Liver (tissue), 3 donors: ENCODE results near the gene DCDC2C.

Source experiments
- EGR1 ChIP-seq, 2 donors: IDR thresholded peaks; 2 replicates each; pipeline ENCODE4 v1.6.1; 2016 to 2018; ENCODE audit warnings: antibody characterized with exemption in 2 of 2, low read depth in 2 of 2
- FOXA1 ChIP-seq: IDR thresholded peaks from 2 replicates; pipeline ENCODE4 v1.6.1; 2016; ENCODE audit warnings: antibody characterized with exemption
- GABPA ChIP-seq, 2 donors: IDR thresholded peaks in 1 of 2; conservative IDR thresholded peaks in 1 of 2; 2 replicates each; pipeline ENCODE4 v1.6.1; 2016; ENCODE audit warnings: antibody characterized with exemption in 2 of 2, mild to moderate bottlenecking in 1 of 2, moderate library complexity in 1 of 2
- HNF4A ChIP-seq, 2 donors: conservative IDR thresholded peaks; 2 replicates each; pipeline ENCODE4 v1.6.1; 2016; ENCODE audit warnings: antibody characterized with exemption in 2 of 2, mild to moderate bottlenecking in 2 of 2
- JUND ChIP-seq, 2 donors: IDR thresholded peaks; 2 replicates each; pipeline ENCODE4 v1.6.1; 2016; ENCODE audit warnings: antibody characterized with exemption in 2 of 2
- MAX ChIP-seq: IDR thresholded peaks from 2 replicates; pipeline ENCODE4 v1.6.1; 2016; ENCODE audit warnings: antibody characterized with exemption
- RAD21 ChIP-seq, 2 donors: IDR thresholded peaks; 2 replicates each; pipeline ENCODE4 v1.6.1; 2016; ENCODE audit warnings: antibody characterized with exemption in 2 of 2, mild to moderate bottlenecking in 2 of 2
- RXRA ChIP-seq, 2 donors: IDR thresholded peaks; 2 replicates each; pipeline ENCODE4 v1.6.1; 2017 to 2018; ENCODE audit warnings: antibody characterized with exemption in 2 of 2, mild to moderate bottlenecking in 1 of 2
- SP1 ChIP-seq: IDR thresholded peaks from 2 replicates; pipeline ENCODE4 v1.6.1; 2018; ENCODE audit warnings: antibody characterized with exemption, mild to moderate bottlenecking
- YY1 ChIP-seq: IDR thresholded peaks from 2 replicates; pipeline ENCODE4 v1.6.1; 2016; ENCODE audit warnings: antibody characterized with exemption, mild to moderate bottlenecking
- TF ChIP-seq, protein P1 (sequence below): fragments of 150-350 bp; IDR thresholded peaks from 2 replicates; pipeline ENCODE4 v1.5.1; 2017; ENCODE audit warnings: improper control_type of control experiment, low read depth, low read length; ENCODE audit not compliant: missing input control
- TF ChIP-seq, protein P2 (sequence below): IDR thresholded peaks from 2 replicates; pipeline ENCODE4 v1.6.1; 2016; ENCODE audit warnings: antibody characterized with exemption, mild to moderate bottlenecking
- TF ChIP-seq, protein P3 (sequence below): IDR thresholded peaks from 2 replicates; pipeline ENCODE4 v1.6.1; 2016; ENCODE audit warnings: antibody characterized with exemption
- donor health status: healthy.
- donor health status: healthy.

DNA sequence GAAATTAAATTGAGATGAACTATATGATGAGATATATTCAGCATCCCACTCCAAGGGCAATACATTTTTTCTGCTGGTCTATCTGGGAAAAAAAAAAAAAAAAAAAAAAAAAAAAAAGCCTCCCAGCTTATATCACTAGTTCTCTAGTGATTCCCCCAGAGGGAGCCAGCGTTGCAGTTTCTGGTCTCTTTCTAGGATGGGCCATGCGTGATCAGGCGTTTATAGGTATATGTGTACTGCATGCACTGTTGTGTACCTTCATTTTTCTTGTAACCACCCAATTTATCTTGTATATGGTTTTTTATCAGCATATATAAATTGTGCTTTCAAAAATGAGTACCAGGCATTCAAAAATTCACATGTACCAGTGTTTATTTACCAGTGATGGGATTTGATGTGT lies 35.1 kb downstream of the DCDC2C start:
- TF ChIP-seq, protein P1, sequence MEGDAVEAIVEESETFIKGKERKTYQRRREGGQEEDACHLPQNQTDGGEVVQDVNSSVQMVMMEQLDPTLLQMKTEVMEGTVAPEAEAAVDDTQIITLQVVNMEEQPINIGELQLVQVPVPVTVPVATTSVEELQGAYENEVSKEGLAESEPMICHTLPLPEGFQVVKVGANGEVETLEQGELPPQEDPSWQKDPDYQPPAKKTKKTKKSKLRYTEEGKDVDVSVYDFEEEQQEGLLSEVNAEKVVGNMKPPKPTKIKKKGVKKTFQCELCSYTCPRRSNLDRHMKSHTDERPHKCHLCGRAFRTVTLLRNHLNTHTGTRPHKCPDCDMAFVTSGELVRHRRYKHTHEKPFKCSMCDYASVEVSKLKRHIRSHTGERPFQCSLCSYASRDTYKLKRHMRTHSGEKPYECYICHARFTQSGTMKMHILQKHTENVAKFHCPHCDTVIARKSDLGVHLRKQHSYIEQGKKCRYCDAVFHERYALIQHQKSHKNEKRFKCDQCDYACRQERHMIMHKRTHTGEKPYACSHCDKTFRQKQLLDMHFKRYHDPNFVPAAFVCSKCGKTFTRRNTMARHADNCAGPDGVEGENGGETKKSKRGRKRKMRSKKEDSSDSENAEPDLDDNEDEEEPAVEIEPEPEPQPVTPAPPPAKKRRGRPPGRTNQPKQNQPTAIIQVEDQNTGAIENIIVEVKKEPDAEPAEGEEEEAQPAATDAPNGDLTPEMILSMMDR = peak; percentile 13
- TF ChIP-seq SP1 (no peak), YY1 (no peak), RAD21 (IDR thresholded peaks at IDR 0.05) (peak; percentile 41 to 44), FOXA1 (no peak), MAX (no peak), GABPA (IDR thresholded peaks at IDR 0.05 in 1 of 2, conservative IDR thresholded peaks at IDR 0.05 in 1 of 2) (no peak), JUND (IDR thresholded peaks at IDR 0.05) (no peak), HNF4A (conservative IDR thresholded peaks at IDR 0.05) (no peak), RXRA (IDR thresholded peaks at IDR 0.05) (no peak), EGR1 (IDR thresholded peaks at IDR 0.05; ENCODE audit: low read depth in 2 of 2) (no peak)
- TF ChIP-seq, protein P2, sequence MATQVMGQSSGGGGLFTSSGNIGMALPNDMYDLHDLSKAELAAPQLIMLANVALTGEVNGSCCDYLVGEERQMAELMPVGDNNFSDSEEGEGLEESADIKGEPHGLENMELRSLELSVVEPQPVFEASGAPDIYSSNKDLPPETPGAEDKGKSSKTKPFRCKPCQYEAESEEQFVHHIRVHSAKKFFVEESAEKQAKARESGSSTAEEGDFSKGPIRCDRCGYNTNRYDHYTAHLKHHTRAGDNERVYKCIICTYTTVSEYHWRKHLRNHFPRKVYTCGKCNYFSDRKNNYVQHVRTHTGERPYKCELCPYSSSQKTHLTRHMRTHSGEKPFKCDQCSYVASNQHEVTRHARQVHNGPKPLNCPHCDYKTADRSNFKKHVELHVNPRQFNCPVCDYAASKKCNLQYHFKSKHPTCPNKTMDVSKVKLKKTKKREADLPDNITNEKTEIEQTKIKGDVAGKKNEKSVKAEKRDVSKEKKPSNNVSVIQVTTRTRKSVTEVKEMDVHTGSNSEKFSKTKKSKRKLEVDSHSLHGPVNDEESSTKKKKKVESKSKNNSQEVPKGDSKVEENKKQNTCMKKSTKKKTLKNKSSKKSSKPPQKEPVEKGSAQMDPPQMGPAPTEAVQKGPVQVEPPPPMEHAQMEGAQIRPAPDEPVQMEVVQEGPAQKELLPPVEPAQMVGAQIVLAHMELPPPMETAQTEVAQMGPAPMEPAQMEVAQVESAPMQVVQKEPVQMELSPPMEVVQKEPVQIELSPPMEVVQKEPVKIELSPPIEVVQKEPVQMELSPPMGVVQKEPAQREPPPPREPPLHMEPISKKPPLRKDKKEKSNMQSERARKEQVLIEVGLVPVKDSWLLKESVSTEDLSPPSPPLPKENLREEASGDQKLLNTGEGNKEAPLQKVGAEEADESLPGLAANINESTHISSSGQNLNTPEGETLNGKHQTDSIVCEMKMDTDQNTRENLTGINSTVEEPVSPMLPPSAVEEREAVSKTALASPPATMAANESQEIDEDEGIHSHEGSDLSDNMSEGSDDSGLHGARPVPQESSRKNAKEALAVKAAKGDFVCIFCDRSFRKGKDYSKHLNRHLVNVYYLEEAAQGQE = no peak
- TF ChIP-seq, protein P3, sequence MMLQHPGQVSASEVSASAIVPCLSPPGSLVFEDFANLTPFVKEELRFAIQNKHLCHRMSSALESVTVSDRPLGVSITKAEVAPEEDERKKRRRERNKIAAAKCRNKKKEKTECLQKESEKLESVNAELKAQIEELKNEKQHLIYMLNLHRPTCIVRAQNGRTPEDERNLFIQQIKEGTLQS = no peak
